ENCODE data around the gene PGC.

The PGC gene

DNA sequence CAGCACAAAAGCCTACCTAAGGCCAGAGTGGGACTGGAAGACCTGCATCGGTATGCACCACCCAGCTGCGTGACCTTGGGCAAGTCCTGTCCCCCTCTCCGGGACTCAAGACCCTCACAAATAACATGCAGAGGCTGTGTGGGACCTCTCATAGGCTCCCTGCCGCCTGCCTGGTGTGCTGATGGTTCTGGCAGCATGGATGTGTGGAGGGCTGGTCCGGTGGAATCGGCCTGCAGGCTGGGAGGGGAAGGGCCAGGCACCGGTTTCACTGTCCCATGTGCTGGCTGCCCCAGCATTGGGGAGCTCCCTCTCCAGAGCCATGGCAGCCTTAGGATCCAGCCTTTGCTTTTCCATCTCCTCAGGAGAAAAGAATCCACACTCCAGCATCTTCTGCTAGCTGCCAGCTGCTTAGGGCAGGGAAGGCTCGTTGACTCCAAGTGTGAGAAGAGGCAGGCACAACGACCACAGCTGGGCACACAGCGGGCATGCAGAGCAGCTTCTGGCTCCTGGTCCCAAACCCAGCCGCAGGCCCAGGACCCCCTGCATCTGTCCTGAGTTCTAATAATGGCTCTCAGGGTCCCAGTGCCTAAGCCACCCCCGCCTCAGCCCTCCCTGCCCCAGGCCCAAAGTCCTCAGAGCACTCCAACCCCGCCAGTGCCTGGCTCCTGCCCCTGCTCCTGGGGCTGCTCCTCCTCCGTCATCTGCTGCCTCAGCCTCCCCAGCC, 44.3 kb downstream of the PGC start:
- Histone ChIP-seq H3K9ac (no peak overlapping the region), H3K27me3 (ENCODE audit: insufficient read depth, low read depth) (no peaks in the 10 kb centered on the region), H3K27ac (no peak overlapping the region), H3K4me3 (IDR thresholded peaks at IDR 0.05; ENCODE audit: insufficient read depth, low read depth, low read length) (no peak overlapping the region), H2AFZ (ENCODE audit: low read depth) (no peak overlapping the region), H3K79me2 (ENCODE audit: insufficient read depth, low read depth) (0 out of 2 replicates have a peak, but pooled peaks cover 7% of the 10 kb centered on the region), H4K20me1 (ENCODE audit: insufficient read depth) (no peaks in the 10 kb centered on the region), H3K36me3 (ENCODE audit: insufficient read depth) (no peaks in the 10 kb centered on the region), H3K4me2 (no peak overlapping the region), H3K4me1 (ENCODE audit: low read depth, poor library complexity, severe bottlenecking) (peaks cover 41% of the 10 kb centered on the region)
- TF ChIP-seq, protein P1, sequence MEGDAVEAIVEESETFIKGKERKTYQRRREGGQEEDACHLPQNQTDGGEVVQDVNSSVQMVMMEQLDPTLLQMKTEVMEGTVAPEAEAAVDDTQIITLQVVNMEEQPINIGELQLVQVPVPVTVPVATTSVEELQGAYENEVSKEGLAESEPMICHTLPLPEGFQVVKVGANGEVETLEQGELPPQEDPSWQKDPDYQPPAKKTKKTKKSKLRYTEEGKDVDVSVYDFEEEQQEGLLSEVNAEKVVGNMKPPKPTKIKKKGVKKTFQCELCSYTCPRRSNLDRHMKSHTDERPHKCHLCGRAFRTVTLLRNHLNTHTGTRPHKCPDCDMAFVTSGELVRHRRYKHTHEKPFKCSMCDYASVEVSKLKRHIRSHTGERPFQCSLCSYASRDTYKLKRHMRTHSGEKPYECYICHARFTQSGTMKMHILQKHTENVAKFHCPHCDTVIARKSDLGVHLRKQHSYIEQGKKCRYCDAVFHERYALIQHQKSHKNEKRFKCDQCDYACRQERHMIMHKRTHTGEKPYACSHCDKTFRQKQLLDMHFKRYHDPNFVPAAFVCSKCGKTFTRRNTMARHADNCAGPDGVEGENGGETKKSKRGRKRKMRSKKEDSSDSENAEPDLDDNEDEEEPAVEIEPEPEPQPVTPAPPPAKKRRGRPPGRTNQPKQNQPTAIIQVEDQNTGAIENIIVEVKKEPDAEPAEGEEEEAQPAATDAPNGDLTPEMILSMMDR (conservative IDR thresholded peaks at IDR 0.05; ENCODE audit: low read depth, low read length): no peak

DNA sequence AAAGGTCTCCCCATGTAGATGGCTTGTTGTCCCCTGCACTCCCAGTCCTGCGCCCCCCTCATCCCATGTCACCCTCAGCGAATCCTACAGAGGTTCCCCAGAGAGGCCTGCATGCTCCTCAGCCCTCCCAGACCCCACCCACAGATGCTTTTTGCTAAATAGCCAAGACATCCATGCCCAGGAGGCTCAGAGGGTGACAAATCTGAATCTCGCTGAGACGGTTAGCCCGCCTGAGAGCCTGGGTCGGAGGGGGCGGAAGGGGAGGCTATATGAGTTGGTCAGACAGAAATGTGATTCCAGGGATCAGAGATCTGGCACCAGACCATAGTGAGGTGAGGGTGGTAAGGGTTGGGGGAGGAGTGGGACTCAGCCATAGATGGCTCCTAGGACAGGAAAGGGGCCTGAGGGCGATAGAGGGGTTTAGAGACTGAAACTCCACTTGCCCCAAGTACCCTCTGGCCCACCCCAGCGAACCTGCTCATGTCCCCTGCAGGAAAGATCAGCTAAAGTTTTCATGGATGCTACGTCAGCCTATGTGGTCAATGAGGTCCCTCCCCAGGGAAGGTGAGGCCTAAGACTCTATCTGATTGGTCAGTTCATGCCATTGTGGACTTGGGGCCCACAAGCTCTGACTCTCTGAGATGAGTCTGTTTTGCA, 45.0 kb downstream of the PGC start:
- Histone ChIP-seq H3K4me3 (IDR thresholded peaks at IDR 0.05; ENCODE audit: insufficient read depth, low read depth, low read length) (no peak overlapping the region), H3K9ac (no peak overlapping the region), H3K79me2 (ENCODE audit: insufficient read depth, low read depth) (0 out of 2 replicates have a peak, but pooled peaks cover 7% of the 10 kb centered on the region), H3K27ac (no peak overlapping the region), H3K4me1 (ENCODE audit: low read depth, poor library complexity, severe bottlenecking) (peaks cover 40% of the 10 kb centered on the region), H3K36me3 (ENCODE audit: insufficient read depth) (no peaks in the 10 kb centered on the region), H3K27me3 (ENCODE audit: insufficient read depth, low read depth) (no peaks in the 10 kb centered on the region), H3K4me2 (no peak overlapping the region), H2AFZ (ENCODE audit: low read depth) (no peak overlapping the region), H4K20me1 (ENCODE audit: insufficient read depth) (no peaks in the 10 kb centered on the region)
- TF ChIP-seq, protein P1 (conservative IDR thresholded peaks at IDR 0.05; ENCODE audit: low read depth, low read length): no peak

DNA sequence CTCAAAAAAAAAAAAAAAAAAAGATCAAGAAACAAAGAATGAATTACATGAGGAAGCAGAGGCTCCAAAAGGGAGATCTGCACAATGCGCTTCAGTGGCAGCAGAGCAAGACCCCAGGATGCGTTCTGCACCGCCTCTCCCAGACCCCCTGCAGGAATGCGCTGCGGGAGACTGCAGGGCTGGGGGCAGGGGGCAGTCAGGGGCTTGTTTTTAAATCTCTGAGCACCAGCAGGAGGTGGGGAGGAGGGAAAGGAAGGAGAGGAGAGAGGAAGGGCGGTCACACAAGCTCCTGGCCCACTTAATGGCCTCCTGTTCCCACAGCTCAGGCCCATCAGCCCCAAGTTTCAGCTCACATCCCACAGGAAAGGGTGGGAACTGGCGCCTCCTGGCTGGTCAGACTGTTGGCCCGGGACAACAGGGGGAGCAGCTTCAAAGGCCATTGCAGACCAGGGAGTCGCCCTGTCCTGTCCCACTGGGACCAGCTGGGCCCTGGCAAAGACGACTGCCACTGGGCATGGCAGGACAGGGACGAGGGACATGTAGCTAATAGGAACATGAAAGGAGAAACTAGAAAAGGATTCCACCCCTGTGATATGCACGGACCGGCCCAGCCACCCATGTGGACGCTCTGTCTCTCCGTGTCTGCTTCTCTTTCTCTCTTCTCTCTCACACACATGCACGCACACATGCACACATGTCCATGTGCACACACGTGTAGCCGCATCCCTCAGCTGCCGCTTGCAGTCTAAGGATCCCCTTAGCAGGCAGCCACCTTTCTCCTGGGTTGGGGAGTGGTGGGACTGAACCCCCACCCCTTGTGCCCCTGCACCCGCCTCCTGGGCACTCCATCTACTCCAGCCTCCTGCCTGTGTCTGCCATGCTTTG, 46.5 kb downstream of the PGC start:
- Histone ChIP-seq H3K4me2 (no peak overlapping the region), H4K20me1 (ENCODE audit: insufficient read depth) (no peaks in the 10 kb centered on the region), H3K79me2 (ENCODE audit: insufficient read depth, low read depth) (0 out of 2 replicates have a peak, but pooled peaks cover 7% of the 10 kb centered on the region)

DNA sequence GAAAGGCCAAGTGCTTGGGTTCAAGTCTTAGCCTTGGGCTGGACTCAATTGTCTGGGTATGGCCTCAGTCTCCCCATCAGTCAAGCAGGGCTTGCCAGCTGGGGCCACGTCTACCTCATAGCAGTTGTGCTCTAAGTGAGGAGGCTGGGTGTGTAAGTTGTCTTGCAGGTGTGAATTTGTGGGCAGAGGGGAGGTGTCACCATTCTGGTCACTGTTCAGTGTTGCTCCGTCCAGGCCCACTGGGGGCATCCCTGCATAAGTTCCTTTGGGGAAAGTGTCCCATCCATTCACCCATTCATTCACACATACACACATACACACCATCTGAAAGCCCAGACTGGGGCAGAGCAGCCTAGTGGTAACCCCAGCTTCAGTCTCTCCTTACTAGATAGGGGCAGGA, 48.1 kb downstream of the PGC start:
- Histone ChIP-seq H3K4me2 (no peak overlapping the region), H3K27me3 (ENCODE audit: insufficient read depth, low read depth) (no peaks in the 10 kb centered on the region), H3K36me3 (ENCODE audit: insufficient read depth) (no peaks in the 10 kb centered on the region), H2AFZ (ENCODE audit: low read depth) (no peak overlapping the region), H3K4me1 (ENCODE audit: low read depth, poor library complexity, severe bottlenecking) (peaks cover 19% of the 10 kb centered on the region), H3K4me3 (IDR thresholded peaks at IDR 0.05; ENCODE audit: insufficient read depth, low read depth, low read length) (no peak overlapping the region), H3K9ac (no peak overlapping the region), H4K20me1 (ENCODE audit: insufficient read depth) (no peaks in the 10 kb centered on the region), H3K27ac (no peak overlapping the region), H3K79me2 (ENCODE audit: insufficient read depth, low read depth) (no peaks in the 10 kb centered on the region)
- TF ChIP-seq, protein P1 (conservative IDR thresholded peaks at IDR 0.05; ENCODE audit: low read depth, low read length): no peak

More for the DNA sequence above, 46.5 kb downstream of the PGC start:
- no peak overlapping the region for H3K4me3 ChIP-seq (IDR thresholded peaks at IDR 0.05; ENCODE audit: insufficient read depth, low read depth, low read length)
- no peak overlapping the region for H3K27ac ChIP-seq
- H3K4me1 ChIP-seq (ENCODE audit: low read depth, poor library complexity, severe bottlenecking): peaks cover 35% of the 10 kb centered on the region
- no peak overlapping the region for H2AFZ ChIP-seq (ENCODE audit: low read depth)
- H3K9ac ChIP-seq: no peak overlapping the region
- TF ChIP-seq, protein P1 (conservative IDR thresholded peaks at IDR 0.05; ENCODE audit: low read depth, low read length): no peak
- H3K27me3 ChIP-seq (ENCODE audit: insufficient read depth, low read depth): no peaks in the 10 kb centered on the region
- no peaks in the 10 kb centered on the region for H3K36me3 ChIP-seq (ENCODE audit: insufficient read depth)

Measured in KMS-11 (cell line).